GM19035 (cell line): ENCODE results near the gene ELFN1.

ENCODE experiments used
- ATAC-seq: cut with Tn5 transposase; IDR thresholded peaks from one replicate; pipeline ENCODE4 v1.9.1; 2021; ENCODE audit not compliant: unreplicated experiment

Gene ELFN1

DNA sequence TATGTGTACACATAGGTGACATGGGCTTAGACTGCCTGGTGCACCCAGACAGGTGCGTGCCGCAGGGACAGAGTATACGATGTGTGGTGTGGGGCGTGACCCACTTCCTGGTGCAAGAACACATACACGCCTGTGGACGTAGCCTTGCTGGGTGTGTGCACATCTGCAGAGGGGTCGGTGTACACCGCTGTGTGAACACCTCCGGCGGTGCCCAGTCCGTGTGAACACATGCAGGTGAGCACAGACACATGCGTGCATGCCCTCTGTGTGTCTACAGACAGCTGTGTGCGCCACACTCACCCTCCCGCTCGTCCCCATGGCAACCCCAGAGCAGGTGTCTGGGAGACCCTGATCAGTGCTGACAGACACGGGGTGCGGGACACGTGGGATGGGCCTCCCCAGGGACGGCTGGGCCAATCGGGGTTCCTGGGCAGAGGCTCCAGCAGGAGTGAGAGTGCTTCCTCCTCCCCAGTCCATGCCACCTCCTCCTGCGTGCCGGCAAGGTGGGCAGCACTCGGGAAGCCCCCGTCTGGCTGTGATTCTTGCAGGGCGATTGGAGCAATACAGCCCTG, 23.4 kb downstream of the ELFN1 start:
- no peak for ATAC-seq

DNA sequence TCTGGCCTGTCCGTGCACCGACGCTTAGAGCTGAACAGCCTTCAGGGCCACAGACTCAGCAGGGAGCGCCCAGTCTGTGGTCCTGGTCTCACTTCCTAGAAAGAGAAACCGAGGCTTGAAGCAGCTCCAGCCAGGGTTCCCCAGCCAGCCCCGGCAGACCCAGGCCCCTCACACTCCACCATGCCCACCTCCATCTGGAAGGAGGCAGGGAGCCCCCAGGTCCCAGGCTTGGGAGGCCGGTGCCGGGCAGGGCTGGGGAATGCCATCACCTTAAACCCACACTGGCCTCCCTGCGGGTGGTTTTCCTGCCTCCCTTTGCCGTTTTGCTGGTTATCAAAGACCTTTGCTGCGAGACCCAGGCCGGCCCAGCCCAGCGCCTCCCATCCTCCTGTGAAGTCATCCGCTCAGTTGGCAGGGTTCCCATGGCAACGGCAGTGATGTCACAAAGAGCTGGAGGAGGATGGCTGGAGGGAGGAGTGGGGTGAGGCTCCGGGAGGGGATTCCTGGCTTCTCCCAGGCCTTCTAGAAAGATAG, 24.0 kb downstream of the ELFN1 start:
- no peak for ATAC-seq

DNA sequence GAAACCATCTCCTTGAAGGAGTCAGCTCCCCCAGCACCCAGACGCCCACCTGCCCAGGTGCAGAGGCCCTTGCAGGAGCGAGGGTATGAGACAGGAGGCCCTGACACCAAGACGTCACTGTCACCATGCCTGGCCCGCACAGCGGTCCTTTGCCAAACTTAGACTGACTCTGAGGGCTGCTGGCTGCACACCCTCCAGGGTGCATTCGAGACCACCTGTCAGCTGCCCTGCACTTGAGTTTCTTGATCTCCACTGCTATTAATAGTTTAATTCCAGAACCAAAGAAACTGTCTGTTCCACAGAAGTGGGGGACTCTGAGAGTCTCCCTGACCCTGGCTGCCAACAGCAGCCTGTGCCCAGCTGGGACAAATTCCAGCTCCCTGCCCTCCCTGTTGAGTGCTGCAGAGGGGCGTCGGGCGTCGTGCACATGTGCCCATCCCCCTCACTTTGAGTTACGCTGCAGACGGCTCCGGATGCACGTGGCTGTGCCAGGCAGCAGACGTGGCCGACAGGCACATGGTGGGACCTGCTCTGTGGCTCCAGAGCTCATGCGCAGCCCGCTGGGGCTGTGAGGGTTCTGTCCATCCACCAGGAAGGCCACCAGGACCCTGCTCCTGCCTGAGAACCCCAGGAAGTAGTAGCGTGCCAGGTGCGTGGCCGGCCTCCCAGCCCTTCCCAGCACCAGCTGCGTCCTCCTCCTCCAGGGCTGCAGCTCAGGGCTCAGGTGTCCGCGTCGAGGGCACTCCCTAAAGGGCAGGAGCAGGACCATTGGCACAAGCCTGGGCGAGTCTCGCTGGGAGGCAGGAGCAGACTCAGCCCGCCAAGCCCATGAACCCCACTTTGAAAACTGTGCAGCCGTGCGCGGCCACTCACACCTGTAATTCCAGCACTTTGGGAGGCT, 24.8 kb downstream of the ELFN1 start:
- no peak for ATAC-seq

DNA sequence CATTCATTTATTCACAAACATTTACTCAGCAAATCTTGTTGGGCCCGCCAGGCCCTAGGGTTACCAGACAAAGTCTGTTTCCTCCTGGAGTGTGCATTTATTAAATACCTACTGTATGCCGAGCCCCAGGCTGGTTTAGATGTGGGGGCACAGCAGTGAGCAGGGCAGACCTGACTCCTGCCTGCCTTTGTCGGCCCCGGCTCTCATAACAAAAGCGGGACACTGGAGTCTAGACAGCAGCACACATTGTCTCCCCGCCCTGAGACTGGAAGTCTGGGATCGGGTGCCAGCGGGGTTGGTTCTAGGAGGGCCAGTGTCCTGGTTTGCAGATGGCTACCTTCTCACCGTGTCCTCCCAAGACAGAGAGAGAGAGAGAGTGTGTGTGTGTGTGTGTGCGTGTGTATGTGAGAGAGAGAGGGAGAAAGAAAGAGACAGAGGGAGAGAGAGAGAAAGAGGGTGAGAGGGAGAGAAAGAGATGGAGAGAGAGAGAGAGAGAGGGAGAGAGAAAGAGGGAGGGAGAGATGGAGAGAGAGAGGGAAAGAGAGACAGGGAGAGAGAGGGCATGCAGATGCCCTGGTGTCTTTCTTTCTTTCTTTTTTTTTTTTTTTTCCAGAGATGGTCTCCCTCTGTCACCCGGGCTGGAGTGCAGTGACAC, 25.9 kb downstream of the ELFN1 start:
- no peak for ATAC-seq

DNA sequence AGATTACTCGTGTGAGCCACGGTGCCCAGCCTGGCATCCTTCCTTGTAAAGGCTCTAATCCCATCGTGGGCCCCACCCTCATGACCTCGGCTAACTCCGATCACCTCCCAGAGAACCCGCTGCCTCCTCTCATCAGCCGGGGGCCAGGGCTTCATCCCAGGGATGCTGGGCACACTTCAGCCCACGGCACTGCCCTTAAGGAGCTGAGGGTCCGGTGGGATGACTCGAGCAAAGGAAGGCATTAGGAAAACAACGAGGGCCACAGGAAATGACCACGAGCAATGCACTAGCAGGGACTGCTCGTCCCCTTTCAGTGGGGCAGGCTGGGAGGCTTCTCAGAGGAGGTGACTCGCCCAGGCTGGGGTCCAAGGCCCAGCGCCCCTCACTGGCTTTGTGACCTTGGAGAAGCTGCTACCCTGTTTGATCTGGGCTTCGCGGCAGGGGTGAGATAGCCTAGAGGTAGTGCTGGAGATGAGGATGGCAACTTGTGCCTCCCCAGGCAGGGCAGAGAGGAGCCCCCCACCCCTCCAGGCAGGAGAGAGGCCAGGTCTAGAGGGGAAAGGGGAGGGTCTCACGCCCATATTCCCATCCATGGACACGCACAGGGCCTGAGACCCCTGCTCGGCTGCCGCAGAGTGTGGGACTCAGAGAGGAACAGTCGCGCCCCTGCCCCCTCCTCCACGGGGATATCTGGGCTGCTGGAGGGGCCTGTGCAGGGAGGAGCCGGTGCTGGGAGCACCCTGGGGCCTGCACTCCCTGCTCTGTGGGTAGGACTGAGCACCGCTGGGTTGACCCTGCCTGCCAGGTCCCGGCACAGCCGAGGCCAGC, 26.8 kb downstream of the ELFN1 start:
- no peak for ATAC-seq

DNA sequence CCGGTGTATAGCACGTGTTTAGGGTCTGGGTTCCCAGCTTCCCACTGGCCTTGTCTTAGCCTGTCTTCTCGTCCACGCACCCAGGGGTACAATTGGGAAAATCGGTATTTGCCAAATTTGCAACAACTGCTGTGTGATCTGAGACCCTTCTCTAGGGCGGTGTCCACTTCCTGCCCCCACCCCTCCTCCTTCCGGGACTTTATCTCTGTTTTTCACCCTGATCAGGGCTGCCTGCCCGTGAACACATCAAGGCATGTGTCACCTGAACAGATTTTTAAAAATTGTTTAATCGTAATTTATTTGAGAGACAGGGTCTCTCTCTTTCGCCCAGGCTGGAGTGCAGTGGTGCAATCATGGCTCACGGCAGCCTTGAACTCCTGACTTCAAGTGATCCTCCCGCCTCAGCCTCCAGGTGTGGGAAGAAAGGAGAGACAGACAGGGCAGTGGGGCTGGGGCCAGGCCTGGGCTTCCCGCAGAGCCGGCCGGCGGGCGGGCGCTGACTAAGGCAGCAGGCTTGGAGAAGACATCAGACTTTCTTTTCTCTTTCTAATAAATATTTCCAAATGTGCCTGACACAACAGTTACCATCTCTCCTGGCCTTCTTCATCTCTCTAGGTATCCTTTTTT, 27.5 kb downstream of the ELFN1 start:
- ATAC-seq, result no peak

DNA sequence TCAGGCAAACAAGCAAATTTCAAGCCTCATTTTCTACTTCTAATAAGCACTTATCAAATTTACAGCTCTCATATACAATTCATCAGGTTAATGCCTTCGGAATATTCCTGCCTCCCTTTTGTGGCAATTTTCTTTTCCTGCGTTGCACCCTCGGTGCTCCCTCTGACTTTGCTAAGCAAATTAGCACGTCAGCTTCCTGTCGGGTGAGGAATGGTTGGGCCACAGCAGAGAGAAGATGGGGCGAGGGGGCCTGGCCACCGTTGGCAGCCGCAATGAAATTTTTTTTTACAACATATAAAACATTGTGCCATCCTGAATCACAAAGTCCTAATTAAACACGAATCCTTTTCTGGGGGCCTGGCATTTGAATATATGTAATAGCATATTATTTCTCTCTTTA, 28.1 kb downstream of the ELFN1 start:
- ATAC-seq, result no peak

DNA sequence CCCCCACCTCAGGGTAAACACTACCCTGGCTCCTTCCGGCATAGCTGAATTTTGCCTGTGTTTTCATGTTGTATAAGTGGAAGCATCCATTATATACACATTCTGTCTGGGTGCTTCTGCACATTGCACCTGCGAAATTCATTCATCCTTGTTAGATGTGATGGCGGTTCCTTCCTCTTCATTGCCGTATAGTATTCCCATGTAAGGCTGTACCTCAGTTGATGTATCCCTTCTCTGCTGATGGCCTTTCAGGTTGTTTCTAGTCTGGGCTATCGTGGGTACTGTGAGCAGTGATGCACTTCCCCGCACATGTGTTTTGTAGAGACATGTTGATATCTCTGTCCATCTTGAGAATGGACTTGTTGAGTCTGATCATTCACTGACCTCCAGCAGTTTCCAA, 28.9 kb downstream of the ELFN1 start:
- ATAC-seq, result no peak

DNA sequence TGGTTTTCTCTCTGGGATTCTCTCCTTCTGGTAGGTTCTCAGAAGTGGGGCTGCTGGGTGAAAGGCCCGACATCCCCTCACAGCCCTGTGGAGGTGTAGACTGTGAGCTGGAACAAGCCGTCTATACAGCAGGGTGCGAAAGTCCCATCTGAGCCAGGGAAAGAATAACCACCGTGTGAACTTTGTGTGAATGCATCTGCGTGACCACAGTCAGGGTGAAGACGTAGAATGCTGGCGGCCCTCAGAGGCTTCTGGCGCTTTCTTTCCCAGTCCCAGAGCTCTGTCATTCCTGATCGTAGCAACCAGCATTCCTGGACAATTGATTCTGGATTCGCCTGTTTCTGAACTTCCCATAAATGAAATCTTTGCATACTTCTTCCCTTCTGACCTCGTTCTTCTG, 30.0 kb downstream of the ELFN1 start:
- ATAC-seq, result no peak

DNA sequence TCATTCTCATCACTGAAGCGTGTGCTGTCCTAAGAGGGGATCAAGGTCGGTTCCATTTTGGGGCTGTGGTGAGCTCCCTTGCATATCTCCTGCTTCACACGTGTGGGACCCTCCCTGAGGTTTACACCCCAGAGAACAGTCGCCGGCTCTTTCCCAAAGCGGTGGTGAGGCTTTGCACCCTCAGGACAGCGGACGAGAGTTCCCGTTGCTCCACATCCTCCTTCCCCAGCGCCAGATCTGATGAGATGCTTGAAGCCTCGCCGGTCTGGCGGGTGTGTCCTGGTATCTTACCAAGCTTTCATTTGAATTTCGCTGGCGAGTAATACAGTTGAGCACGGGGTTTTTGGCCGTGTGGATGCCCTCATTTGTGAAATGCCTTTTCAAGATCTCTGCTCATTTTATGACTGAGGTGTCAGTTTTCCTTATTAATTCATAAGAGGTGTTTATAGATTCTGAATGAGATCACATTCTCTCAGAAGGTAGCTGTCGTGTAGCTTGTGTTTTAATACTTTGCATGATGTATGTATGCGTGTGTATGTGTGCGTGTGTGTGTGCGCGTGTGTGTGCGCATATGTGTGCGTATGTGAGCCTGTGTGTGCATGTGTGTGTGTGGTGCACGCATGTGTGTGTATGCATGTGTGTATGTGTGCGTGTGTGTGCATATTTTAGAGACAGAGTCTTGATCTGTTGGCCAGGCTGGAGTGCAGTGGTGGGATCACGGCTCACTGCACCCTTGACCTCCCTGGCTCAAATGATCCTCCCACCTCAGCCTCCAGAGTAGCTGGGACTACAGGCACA, 30.7 kb downstream of the ELFN1 start:
- no peak for ATAC-seq

DNA sequence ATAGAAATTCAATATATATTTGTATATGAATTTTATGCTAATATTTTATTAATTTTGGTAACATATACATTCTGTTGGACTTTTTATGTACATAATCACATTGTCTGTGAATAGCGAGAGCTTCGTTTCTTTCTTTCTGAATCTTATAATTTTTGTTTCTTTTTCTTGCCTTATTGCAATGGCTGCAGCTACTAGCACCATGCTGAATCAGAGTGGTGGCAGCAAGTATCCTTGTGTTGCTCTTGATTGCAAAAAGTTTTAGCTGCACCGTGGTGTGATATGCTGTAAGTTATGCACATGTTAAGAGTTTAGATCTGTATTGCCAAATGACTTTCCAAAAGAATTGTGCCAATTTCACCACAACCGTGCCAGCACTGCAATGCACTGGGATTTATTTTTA, 32.6 kb downstream of the ELFN1 start:
- ATAC-seq, result no peak

DNA sequence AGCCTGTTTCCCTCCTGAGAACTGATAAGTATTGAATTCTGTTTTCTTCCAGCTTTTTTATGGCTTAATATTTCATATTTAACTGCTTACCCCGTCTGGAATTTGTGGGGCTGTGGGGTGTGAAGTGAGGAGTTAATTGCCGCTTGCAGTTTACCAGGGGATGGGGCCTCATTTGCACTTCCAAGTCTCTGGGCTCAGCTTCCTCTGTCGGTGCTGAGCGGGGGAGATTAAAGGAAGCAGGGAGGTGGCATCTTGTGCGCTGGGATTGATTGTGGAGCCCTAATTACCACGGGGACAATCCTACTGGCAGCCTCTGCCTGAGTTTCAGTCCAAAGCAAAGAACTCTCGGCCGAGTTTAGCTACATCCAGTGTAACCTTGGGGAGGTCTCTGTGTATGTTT, 33.4 kb downstream of the ELFN1 start:
- no peak for ATAC-seq

DNA sequence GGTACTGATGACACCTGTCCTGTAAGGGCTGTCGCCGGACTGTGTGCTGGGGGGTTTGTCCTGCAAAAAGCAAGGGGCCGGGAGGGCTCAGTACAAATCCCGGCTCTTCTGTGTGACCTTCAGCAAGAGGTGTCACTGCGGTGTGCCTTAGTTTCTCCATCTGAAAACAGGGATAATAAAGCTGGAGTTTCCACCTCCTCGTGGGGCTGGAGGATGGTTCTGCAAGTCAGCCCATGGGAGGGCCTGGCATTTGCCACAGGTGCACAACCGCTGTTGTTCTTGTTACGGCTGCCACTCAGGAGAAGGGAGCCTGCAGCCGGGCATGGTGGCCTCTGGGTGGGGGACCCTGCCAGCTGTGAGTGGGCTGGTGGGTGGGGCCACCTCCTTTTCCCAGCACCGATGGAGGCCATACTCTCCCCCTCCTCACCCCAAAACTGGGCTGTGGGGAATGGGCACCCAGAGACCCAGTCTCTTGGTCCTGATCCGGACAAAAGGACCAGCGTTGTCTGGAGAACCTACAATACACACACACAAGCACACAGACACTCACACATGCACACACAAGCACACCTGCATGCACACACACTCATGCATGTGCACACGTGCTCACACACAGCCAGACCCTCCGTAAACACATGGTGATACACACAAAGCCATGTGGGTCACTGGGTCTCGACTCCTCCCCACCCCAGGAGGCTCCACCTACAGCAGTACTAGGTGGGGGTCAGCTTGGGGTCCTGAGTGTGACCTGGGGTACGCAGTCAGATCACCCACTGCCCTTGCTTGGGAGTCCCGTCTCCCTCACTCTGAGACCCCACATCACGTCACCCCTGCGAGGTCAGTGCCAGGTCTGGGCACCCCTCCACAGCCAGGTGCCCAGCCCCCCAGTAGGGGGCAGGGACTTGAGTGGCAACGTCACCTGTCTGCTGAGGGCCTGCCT, 34.1 kb downstream of the ELFN1 start:
- no peak for ATAC-seq

DNA sequence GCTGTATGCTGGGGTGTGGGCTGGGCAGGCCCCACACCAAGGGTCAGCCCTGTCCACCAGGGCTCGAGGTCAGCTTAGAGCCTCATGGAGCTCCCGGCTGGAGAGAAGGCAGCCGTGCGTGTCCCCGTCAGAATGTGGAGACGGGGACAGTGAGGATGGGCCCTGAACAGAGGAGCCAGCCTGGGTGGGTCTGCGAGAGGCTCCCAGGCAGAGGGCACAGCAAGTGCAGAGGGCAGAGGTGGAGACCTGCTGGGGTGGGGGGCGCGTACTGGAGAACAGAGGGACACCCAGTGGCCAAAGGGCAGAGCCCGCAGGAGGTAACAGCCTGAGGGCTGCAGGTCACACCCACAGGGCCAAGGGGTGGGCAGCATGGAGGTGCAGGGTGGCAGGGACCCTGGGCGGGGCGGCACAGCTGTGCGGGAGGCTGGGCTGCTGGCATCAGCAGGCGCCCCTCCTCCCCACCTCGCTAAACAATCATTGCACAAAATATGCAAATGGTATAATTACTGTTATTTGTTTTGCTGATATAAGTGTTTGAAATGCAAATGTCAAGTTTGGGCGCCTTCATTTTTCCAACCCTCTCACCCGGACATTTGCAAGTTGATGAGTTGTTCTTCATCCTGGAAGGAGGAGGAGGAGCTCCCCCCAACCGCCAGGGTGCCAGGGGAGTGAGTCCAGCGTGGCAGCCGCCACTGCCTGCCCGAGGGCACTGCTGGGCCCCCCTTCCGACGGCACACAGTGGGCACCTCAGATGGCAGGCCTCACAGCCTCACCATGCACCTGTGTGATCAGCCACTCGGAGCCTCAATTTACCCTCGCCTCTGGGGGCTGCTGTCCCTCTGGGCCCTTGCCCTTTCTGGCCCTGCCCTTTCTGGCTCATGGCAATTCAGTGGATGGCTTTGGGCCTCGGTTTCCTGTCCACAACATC, 35.0 kb downstream of the ELFN1 start:
- no peak for ATAC-seq

DNA sequence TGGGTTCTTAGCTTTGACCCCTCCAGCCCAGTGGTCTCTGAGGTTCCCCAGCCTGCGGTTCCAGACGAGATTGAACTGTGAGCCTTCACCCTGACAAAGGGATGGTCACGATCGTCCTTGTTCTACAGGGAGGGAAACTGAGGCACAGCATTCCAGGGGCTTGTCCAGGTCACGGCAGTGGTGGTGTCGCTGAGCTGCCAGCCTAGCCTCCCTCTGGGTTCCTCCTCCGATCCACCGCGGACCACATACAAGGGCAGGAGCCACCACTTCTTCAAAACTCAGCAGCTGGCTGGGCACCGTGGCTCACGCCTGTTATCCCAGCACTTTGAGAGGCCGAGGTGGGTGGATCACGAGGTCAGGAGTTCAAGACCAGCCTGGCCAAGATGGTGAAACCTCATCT, 35.8 kb downstream of the ELFN1 start:
- no peak for ATAC-seq

DNA sequence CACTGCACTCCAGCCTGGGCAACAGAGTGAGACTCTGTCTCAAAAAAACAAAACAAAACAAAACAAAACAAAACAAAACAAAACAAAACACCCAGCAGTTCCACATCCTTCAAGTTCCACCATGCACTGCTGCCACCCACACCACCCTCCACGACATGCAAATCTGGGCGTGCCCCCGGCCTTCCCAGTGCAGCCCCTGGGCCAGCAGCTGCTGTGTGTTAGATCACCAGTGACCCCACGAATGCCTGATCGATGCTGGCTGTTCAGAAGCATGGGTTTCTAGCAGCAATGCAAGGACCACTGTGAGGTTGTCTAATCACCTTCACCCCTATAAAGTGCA, 36.3 kb downstream of the ELFN1 start:
- ATAC-seq, result no peak

DNA sequence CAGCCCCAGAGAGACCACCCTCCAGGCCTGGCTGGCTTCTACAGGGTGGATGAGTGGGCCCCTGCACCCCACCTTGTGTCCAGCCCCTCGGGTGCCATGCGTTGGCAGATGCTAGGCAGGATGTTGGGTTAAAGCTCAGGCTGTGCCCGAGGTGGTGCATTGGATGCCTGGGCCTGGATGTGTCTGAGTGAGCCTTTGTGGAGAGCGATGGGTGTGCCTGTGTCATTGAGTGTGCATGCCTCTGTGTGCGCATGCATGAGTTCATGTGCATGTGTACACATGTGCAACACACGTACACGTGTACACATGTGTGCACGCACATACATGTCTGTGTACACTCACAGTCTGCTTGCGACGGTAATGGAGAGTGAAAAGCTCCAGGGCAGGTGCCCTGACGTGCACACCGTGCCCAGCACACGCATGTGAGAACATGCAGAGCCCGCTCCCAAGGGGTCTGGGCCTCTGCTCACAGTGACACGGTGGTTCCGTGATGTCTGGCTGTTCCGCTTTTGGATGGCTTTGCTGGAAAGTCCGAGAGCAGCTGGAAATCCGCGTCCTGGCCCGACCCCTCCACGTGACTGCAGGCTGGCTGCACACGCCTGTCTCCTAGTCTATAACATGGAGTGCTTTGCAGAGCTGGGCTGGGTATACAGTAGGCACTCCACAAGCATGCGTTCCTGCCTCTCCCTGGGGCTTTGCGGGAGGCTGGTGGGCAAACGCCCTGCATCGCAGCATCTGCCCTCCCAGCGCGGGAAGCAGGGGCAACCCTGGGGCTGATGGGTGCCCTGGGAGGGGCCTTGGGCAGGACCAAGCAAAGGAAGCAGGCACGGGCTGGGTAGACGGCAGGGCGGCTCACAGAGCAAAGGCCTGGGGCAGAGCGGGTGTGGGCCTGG, 36.9 kb downstream of the ELFN1 start:
- ATAC-seq, result no peak
